BJ (cell line): ENCODE measurements around the gene HEXIM1. TPM values are rescaled to one million over a fixed set of nuclear protein-coding genes. Genes with fewer than 3 reads are reported as not detected.

Experiments used
- CTCF ChIA-PET: fragments of 350-600 bp; formaldehyde crosslinking; extraction: SDS; loops from one replicate; lab custom pipeline; 2021; ENCODE audit warnings: antibody characterized with exemption, inconsistent platforms; lab: Yijun Ruan, JAX
- POLR2A ChIA-PET: fragments of 300-600 bp; sonication (Branson Sonifier 250); formaldehyde crosslinking; extraction: SDS; loops from one replicate; lab custom pipeline; 2021; ENCODE audit warnings: antibody characterized with exemption; lab: Charles Lee
- DNase-seq: peaks from one replicate; pipeline ENCODE4 v3.0.0-alpha.2; 2011; ENCODE audit warnings: low read depth
- H3K27me3 ChIP-seq: 2 replicates; pipeline ENCODE4 v1.6.0; 2011; ENCODE audit warnings: low read length; ENCODE audit not compliant: control insufficient read depth, insufficient read depth
- H3K36me3 ChIP-seq: 2 replicates; pipeline ENCODE4 v1.5.1; 2011; ENCODE audit warnings: low read length; ENCODE audit not compliant: control insufficient read depth, insufficient read depth
- H3K4me3 ChIP-seq: 2 replicates; pipeline ENCODE4 v1.5.1; 2011; ENCODE audit warnings: low read depth, mild to moderate bottlenecking, control low read depth, low read length
- CTCF ChIP-seq: IDR thresholded peaks from 2 replicates; pipeline ENCODE4 v1.5.1; 2011; ENCODE audit warnings: low read depth, mild to moderate bottlenecking, control low read depth, inconsistent platforms, low read length, moderate library complexity; ENCODE audit not compliant: insufficient read depth
- polyA plus RNA-seq: library from polyadenylated mRNA; depleted of rRNA; stranded (reverse); fragments of >200 nt; gene quantifications from 2 replicates; pipeline ENCODE4 v1.2.3, GENCODE V29; 2011

The HEXIM1 gene
- polyA plus RNA-seq, 1 experiment, result 16.0 TPM

DNA sequence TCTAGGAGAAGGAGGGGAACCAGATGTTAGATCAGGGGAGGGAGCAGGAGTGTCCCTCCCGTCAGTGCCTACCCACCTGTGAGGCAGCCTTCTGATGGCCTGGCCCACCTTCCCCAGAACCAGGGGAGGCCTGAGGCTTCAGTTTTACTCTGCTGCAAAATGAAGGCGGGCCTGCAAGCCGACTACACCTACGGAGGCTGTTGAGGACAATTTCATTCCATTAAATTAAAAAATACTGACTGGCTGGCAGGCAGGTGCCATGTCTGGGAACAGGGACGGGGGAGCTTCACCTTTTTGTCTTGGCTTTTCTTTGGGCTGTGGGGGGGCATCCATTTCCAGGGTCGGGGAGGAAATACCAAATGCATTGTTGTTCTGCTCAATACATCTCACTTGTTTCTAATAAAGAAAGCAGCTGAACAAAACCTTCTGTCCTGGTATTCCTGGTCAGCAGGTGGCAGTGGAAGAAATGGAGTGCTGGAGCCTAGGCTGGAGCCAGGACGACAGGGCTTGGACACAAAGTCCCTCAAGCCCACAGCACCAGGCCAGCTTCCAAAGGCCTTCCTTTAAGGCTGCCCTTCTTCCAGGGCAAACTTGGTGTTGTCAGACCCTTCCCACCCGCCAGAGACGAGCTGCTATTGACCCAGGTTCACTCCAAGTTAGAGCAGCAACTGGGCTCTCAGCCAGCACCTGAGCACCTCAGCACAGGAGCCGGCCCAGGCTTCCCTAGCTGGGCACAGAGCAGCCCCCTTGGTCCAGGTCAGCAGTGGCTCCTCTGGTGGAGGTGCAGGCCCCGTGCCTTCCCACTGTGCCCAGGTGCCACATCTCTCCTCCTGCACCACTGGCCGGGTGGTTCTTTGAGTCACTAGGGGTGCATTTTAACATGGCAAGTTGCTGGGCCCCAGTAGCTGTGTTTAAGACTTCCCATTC, 39.4 kb upstream of the HEXIM1 start:
- no peak overlapping the region for H3K4me3 ChIP-seq
- POLR2A ChIA-PET, result no interaction called here
- CTCF ChIA-PET, result interaction anchor here (0.6 to 3.5 kb wide), 8 partner anchors 8 to 207 kb away, joined by 3 to 48 read pairs (median 6); partner anchors contain the start of genes ACBD4 and PLCD3
- H3K36me3 ChIP-seq, result peaks cover 44% of the 10 kb centered on the region
- H3K27me3 ChIP-seq, result no peaks in the 10 kb centered on the region
- no peak for DNase-seq
- peak; percentile 12; the same call in 1 of the 2 replicates for TF ChIP-seq CTCF

DNA sequence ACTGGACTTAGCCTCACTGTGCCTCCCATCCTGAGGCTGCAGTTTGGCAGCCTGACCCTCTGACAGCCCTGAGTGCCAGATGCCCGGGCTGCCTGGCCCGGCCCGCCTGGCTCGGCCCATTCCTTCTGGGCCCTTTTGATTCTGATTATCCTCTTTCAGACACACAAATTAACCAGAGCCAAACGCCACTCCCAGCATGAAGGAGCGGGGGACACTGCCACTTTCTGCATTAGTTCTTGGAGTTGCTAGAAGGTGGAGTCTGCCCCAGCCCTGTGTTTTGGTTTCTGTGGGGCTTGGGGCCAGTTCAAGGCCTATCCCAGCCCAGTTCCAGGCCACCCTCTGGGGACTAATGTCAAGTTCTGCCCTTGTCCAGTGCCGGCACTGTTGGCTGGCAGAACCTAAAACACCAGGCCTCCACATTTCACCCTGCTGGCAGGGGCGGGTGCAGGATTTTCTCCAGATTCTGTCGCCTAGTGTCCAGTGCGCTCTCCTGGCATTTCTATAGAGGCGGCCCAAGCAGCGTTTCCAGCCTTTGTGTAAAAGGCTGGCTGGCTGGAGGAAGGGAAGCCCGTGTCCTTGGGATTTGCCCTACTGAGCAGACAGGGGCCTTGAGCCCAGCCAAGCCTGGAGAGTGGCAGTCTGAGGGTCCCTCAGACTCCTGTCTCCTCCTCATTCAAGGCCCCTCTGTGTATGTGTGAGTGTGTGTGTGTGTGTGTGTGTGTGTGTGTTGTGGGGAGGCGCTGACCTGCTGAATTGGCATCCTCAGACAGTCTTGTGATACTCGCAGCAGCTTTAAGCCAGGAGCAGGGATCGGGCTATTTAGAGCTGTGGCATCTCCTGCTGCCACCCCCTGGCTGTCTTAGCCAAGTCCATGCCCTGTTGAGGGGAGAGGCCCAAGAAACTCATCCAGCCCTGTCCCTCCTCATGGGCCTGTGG, 37.3 kb upstream of the HEXIM1 start:
- Histone ChIP-seq H3K27me3 (no peaks in the 10 kb centered on the region), H3K36me3 (peaks cover 30% of the 10 kb centered on the region), H3K4me3 (no peak overlapping the region)
- TF ChIP-seq CTCF, result no peak
- DNase-seq, result no peak
- ChIA-PET CTCF (interaction anchor here (0.5 to 2.4 kb wide), 6 partner anchors 10 to 62 kb away, joined by 3 to 8 read pairs (median 4); partner anchors contain the start of gene ACBD4), POLR2A (no interaction called here)

GRCh38 chr17:45111850-45112249, 36.4 kb upstream of the HEXIM1 start:
- no peaks in the 10 kb centered on the region for H3K27me3 ChIP-seq
- no peak overlapping the region for H3K4me3 ChIP-seq
- ChIA-PET POLR2A (no interaction called here), CTCF (interaction anchor here (0.7 to 1.6 kb wide), 6 partner anchors 9 to 192 kb away, joined by 3 to 8 read pairs (median 4); partner anchors contain the start of genes ACBD4 and PLCD3)
- peaks cover 24% of the 10 kb centered on the region for H3K36me3 ChIP-seq
- no peak for TF ChIP-seq CTCF
- DNase-seq, result no peak

DNA sequence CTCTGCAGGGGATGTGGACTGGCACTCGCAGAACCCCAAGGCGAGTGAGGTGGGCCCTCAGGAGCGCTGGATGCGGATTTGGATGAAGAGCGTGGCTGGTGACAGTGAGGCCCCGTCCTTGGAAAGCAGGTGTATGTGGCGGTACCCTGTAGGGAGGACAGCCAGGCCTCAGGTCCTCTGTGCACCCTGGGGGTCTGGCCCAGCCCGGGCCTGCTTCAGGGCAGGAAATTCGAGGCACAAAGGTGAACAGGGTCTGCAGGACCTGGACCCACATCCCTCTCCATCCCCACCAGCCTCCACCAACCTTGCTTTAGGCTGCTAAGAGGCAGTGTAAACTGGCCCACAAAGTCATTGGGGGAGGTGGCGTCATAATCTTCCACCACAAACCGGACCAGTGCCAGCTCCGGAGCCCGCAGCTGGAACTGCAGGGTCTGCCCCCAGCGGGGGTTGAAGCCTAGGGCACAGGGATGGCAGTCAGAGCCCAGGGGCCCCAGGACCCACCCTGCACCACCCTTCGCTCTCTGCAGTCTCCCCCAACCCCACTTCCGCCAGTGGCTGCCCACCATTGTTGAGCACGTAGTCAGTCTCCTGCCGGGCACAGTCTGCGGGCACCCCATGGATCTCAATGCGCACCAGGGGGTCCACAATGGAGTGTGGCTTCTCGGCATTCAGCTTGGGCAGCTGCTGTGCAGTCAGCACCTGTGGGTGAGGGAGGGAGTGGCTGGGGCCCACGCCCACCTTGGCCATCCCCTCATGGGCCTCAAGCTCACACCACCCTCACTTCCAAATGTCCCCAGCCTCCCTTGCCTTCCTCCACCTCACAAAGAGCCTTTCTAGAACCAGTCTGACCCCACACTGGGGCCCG, 35.5 kb upstream of the HEXIM1 start:
- Histone ChIP-seq H3K27me3 (no peaks in the 10 kb centered on the region), H3K4me3 (no peak overlapping the region), H3K36me3 (peaks cover 26% of the 10 kb centered on the region)
- no peak for TF ChIP-seq CTCF
- CTCF ChIA-PET, result interaction anchor here (1.1 to 1.6 kb wide), 4 partner anchors 16 to 193 kb away, joined by 3 to 8 read pairs (median 4); partner anchors contain the start of genes ACBD4 and PLCD3
- no peak for DNase-seq
- POLR2A ChIA-PET, result no interaction called here
